RWPE2 (cell line): ENCODE measurements around the gene SYNJ2BP.

Source experiments
- ATAC-seq: fragments of 200-7000 bp; cut with Tn5 transposase; 3 replicates; pipeline ENCODE4 v1.9.1; 2021; ENCODE audit warnings: low read depth
- DNase-seq: peaks from one replicate; pipeline ENCODE4 v3.0.0-alpha.2; 2020; ENCODE audit warnings: low spot score
- H3K27ac ChIP-seq: fragments of 450-650 bp; 2 replicates; pipeline ENCODE4 v1.5.1; 2017; ENCODE audit warnings: mild to moderate bottlenecking; ENCODE audit not compliant: poor library complexity, severe bottlenecking
- H3K27me3 ChIP-seq: fragments of 250-450 bp; sonication (Bioruptor Pico); 2 replicates; pipeline ENCODE4 v1.5.1; 2021; ENCODE audit warnings: mild to moderate bottlenecking, moderate library complexity; ENCODE audit not compliant: insufficient read depth, poor library complexity, severe bottlenecking
- H3K36me3 ChIP-seq: fragments of 250-450 bp; sonication (Bioruptor Pico); 2 replicates; pipeline ENCODE4 v1.5.1; 2020; ENCODE audit warnings: low read depth, mild to moderate bottlenecking, moderate library complexity
- H3K4me1 ChIP-seq: fragments of 250-450 bp; sonication (Bioruptor Pico); 2 replicates; pipeline ENCODE4 v1.5.1; 2021; ENCODE audit warnings: mild to moderate bottlenecking, moderate library complexity; ENCODE audit not compliant: insufficient read depth, poor library complexity, severe bottlenecking
- H3K4me3 ChIP-seq: fragments of 250-450 bp; sonication (Bioruptor Pico); 2 replicates; pipeline ENCODE4 v1.5.1; 2021; ENCODE audit warnings: mild to moderate bottlenecking, moderate library complexity; ENCODE audit not compliant: severe bottlenecking
- H3K9me3 ChIP-seq: fragments of 250-450 bp; sonication (Bioruptor Pico); 2 replicates; pipeline ENCODE4 v1.5.1; 2021; ENCODE audit warnings: mild to moderate bottlenecking, moderate library complexity; ENCODE audit not compliant: severe bottlenecking
- TF ChIP-seq, protein P1 (sequence below): fragments of 450-650 bp; IDR thresholded peaks from one replicate; pipeline ENCODE4 v1.5.1; 2017; ENCODE audit warnings: mild to moderate bottlenecking, moderate library complexity; ENCODE audit not compliant: poor library complexity, severe bottlenecking

Gene SYNJ2BP

GRCh38 chr14:70392676-70393075 is 24.2 kb downstream of the SYNJ2BP start:
- Histone ChIP-seq H3K27ac (no peak overlapping the region), H3K4me1 (no peaks in the 10 kb centered on the region), H3K4me3 (no peak overlapping the region), H3K27me3 (no peaks in the 10 kb centered on the region), H3K9me3 (no peaks in the 10 kb centered on the region), H3K36me3 (0 out of 2 replicates have a peak, but pooled peaks cover 5% of the 10 kb centered on the region)
- TF ChIP-seq, protein P1, sequence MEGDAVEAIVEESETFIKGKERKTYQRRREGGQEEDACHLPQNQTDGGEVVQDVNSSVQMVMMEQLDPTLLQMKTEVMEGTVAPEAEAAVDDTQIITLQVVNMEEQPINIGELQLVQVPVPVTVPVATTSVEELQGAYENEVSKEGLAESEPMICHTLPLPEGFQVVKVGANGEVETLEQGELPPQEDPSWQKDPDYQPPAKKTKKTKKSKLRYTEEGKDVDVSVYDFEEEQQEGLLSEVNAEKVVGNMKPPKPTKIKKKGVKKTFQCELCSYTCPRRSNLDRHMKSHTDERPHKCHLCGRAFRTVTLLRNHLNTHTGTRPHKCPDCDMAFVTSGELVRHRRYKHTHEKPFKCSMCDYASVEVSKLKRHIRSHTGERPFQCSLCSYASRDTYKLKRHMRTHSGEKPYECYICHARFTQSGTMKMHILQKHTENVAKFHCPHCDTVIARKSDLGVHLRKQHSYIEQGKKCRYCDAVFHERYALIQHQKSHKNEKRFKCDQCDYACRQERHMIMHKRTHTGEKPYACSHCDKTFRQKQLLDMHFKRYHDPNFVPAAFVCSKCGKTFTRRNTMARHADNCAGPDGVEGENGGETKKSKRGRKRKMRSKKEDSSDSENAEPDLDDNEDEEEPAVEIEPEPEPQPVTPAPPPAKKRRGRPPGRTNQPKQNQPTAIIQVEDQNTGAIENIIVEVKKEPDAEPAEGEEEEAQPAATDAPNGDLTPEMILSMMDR: no peak
- DNase-seq: no peak
- ATAC-seq: no peak

GRCh38 chr14:70391493-70392391 is 25.1 kb downstream of the SYNJ2BP start:
- DNase-seq (no peak), ATAC-seq (no peak)
- no peak overlapping the region for H3K4me3 ChIP-seq
- no peak overlapping the region for H3K27ac ChIP-seq
- H3K9me3 ChIP-seq: no peaks in the 10 kb centered on the region
- H3K4me1 ChIP-seq: no peaks in the 10 kb centered on the region
- TF ChIP-seq, protein P1: no peak
- 0 out of 2 replicates have a peak, but pooled peaks cover 5% of the 10 kb centered on the region for H3K36me3 ChIP-seq
- H3K27me3 ChIP-seq: no peaks in the 10 kb centered on the region

DNA sequence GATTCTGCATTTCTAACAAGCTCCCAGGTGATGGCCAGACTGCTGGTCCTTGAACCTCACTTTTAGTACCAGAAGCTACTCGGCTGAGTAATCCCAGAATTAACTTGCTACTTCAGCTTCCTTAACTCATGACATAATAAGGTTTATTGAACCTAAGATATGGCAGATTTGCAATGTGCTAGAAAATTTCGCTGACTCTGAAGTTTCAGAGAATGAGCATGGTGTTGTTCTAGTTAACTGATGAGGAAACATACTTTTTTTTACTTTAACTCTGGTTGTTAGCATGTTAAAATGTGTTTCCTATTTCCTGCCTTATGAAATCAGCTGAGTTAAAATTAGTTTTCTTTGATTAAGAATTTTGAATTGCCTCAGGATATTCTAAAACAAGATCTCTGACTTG is 34.4 kb downstream of the SYNJ2BP start:
- Histone ChIP-seq H3K9me3 (no peaks in the 10 kb centered on the region), H3K4me1 (no peaks in the 10 kb centered on the region), H3K27ac (no peak overlapping the region), H3K4me3 (no peak overlapping the region), H3K36me3 (peaks cover 24% of the 10 kb centered on the region), H3K27me3 (no peaks in the 10 kb centered on the region)
- TF ChIP-seq, protein P1: no peak
- ATAC-seq (no peak), DNase-seq (no peak)

DNA sequence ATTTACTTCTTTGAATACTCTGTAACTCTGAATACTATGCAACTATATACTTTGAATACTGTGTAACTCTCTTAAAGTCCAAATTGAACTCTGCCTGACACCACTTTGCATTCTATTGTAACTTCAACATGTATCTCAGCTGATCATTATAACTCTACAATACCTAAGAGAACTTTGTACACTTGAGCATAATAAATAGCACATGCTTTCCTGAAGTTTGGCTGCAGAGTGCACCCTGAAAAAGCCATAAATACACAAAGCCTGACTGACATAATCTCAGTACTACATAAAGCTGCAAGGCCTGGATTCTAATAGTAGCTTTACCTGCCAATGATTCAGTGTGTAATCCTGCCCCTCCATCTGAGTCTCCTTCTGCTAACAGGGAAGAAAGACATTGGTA is 36.1 kb downstream of the SYNJ2BP start:
- no peak overlapping the region for H3K27ac ChIP-seq
- no peaks in the 10 kb centered on the region for H3K27me3 ChIP-seq
- no peak overlapping the region for H3K4me3 ChIP-seq
- no peaks in the 10 kb centered on the region for H3K4me1 ChIP-seq
- no peaks in the 10 kb centered on the region for H3K9me3 ChIP-seq
- TF ChIP-seq, protein P1: no peak
- DNase-seq: no peak
- H3K36me3 ChIP-seq: peaks cover 22% of the 10 kb centered on the region
- no peak for ATAC-seq

DNA sequence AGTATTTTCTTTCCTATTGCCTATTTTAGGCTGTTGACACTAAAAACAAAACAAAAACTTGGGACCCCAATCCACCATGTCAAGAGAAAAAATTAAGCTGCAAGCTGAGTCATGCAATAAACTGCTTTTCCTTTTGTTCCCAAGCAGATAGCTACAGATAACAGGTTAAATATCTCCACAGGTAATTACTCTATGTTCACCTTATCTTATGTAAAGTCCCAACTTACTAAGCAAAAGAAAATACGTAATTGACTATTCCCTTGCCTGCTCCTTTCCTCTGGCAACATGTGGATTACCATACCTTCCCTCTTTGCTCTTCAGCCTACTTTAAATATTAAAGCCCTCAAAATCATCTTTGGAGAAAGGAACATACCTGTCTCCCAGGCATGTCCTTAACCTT is 38.2 kb downstream of the SYNJ2BP start:
- H3K4me1 ChIP-seq: no peaks in the 10 kb centered on the region
- no peak overlapping the region for H3K4me3 ChIP-seq
- no peak for DNase-seq
- ATAC-seq: no peak
- H3K27me3 ChIP-seq: no peaks in the 10 kb centered on the region
- H3K27ac ChIP-seq: no peak overlapping the region
- no peaks in the 10 kb centered on the region for H3K9me3 ChIP-seq
- TF ChIP-seq, protein P1: no peak
- H3K36me3 ChIP-seq: peaks cover 40% of the 10 kb centered on the region
